H1 (cell line): ENCODE results near the gene MACROD1. TPM values are rescaled to one million over a fixed set of nuclear protein-coding genes. Genes with fewer than 3 reads are reported as not detected.

Experiments
- CTCF ChIA-PET: fragments of 300-600 bp; sonication (Branson Sonifier 250); formaldehyde crosslinking; loops from one replicate; lab custom pipeline; 2021; ENCODE audit not compliant: partially characterized antibody; lab: Charles Lee
- POLR2A ChIA-PET: fragments of 300-600 bp; sonication (Branson Sonifier 250); formaldehyde crosslinking; loops from one replicate; lab custom pipeline; 2021; ENCODE audit warnings: inconsistent platforms; ENCODE audit not compliant: partially characterized antibody; lab: Charles Lee
- DNase-seq, 2 experiments: peaks; one replicate each; pipeline versions ENCODE4 v3.0.0 to v3.0.0-alpha.2; 2010 to 2022; ENCODE audit warnings: low spot score in 2 of 2, low read depth in 1 of 2, mixed read lengths in 1 of 2
- FAIRE-seq: peaks from 2 replicates; lab custom pipeline; 2011; peaks lifted over from hg19 to GRCh38; lab: Jason Lieb, UNC
- H2AFZ ChIP-seq: 2 replicates; pipeline ENCODE4 v1.8.1; 2012; ENCODE audit warnings: low read length, inconsistent platforms
- H2AK5ac ChIP-seq: 2 replicates; pipeline ENCODE4 v1.6.1; 2013; ENCODE audit warnings: low read depth, low read length
- H2BK120ac ChIP-seq: replicated peaks from 2 replicates; pipeline ENCODE3; 2013; ENCODE audit warnings: low read depth, low read length, inconsistent platforms
- H2BK12ac ChIP-seq: 2 replicates; pipeline ENCODE4 v1.6.1; 2013; ENCODE audit warnings: low read depth, low read length
- H2BK15ac ChIP-seq: 2 replicates; pipeline ENCODE4 v1.6.1; 2013; ENCODE audit warnings: low read length
- H2BK20ac ChIP-seq: 2 replicates; pipeline ENCODE4 v1.6.1; 2013; ENCODE audit warnings: low read length
- H2BK5ac ChIP-seq: 2 replicates; pipeline ENCODE4 v1.6.1; 2013; ENCODE audit warnings: low read depth, low read length
- H3K14ac ChIP-seq: 2 replicates; pipeline ENCODE4 v1.6.1; 2013; ENCODE audit warnings: inconsistent platforms; ENCODE audit not compliant: insufficient read length
- H3K18ac ChIP-seq: 2 replicates; pipeline ENCODE4 v1.6.1; 2013; ENCODE audit warnings: low read length; ENCODE audit errors: extremely low read depth
- H3K23ac ChIP-seq: 2 replicates; pipeline ENCODE4 v1.6.1; 2013; ENCODE audit warnings: inconsistent platforms; ENCODE audit not compliant: insufficient read length
- H3K23me2 ChIP-seq: 2 replicates; pipeline ENCODE4 v1.6.1; 2013; ENCODE audit warnings: low read depth, low read length
- H3K27ac ChIP-seq: 2 replicates; pipeline ENCODE4 v1.6.1; 2011; ENCODE audit warnings: low read depth, low read length, inconsistent platforms
- H3K27me3 ChIP-seq, 4 experiments: replicated peaks in 1 of 4; 1 replicate in 1 of 4; 2 replicates in 3 of 4; pipeline versions ENCODE4 v1.6.1 to v1.8.1; 2011 to 2013; ENCODE audit warnings: low read length in 3 of 4, mild to moderate bottlenecking in 3 of 4, inconsistent platforms in 2 of 4, mixed read lengths in 2 of 4, moderate library complexity in 1 of 4; ENCODE audit not compliant: control insufficient read depth in 3 of 4, insufficient read depth in 3 of 4; ENCODE audit errors: extremely low read depth in 1 of 4
- H3K36me3 ChIP-seq, 4 experiments: 2 replicates each; pipeline versions ENCODE4 v1.6.1 to v1.8.1; 2011 to 2013; ENCODE audit warnings: mild to moderate bottlenecking in 4 of 4, low read length in 3 of 4, moderate library complexity in 2 of 4, control low read depth in 1 of 4, inconsistent platforms in 1 of 4; ENCODE audit not compliant: insufficient read depth in 4 of 4, control insufficient read depth in 2 of 4
- H3K4ac ChIP-seq: replicated peaks from 2 replicates; pipeline ENCODE3; 2013; ENCODE audit warnings: low read length, low read depth, mixed read lengths, inconsistent platforms; ENCODE audit not compliant: insufficient read length
- H3K4me1 ChIP-seq, 4 experiments: replicated peaks in 1 of 4; 1 replicate in 1 of 4; 2 replicates in 3 of 4; pipeline versions ENCODE4 v1.6.1 to v1.8.1; 2011 to 2013; ENCODE audit warnings: low read length in 3 of 4, inconsistent platforms in 2 of 4, mixed read lengths in 1 of 4; ENCODE audit not compliant: insufficient read depth in 4 of 4, control insufficient read depth in 3 of 4
- H3K4me2 ChIP-seq, 2 experiments: 2 replicates each; pipeline versions ENCODE4 v1.6.1 to v1.8.1; 2011 to 2013; ENCODE audit warnings: low read depth in 2 of 2, low read length in 2 of 2, control low read depth in 1 of 2, inconsistent platforms in 1 of 2, mild to moderate bottlenecking in 1 of 2; ENCODE audit not compliant: insufficient read depth in 1 of 2
- H3K4me3 ChIP-seq, 4 experiments: fragments of 200-600, 300-600 bp in 1 of 4; sonication (generic), shearing (Covaris generic), sonication (Bioruptor Twin) in 1 of 4; 2 replicates each; pipeline versions ENCODE4 v1.5.1 to v1.8.1; 2011 to 2016; ENCODE audit warnings: low read length in 4 of 4, low read depth in 3 of 4, control low read depth in 2 of 4, inconsistent platforms in 2 of 4, mild to moderate bottlenecking in 2 of 4, mixed read lengths in 1 of 4, moderate library complexity in 1 of 4; ENCODE audit not compliant: insufficient read depth in 2 of 4; ENCODE audit errors: extremely low read depth in 1 of 4
- H3K56ac ChIP-seq: replicated peaks from 2 replicates; pipeline ENCODE3; 2013; ENCODE audit warnings: low read depth, mild to moderate bottlenecking, mixed read lengths, low read length, inconsistent platforms; ENCODE audit not compliant: insufficient read length
- H3K79me1 ChIP-seq: 2 replicates; pipeline ENCODE4 v1.6.1; 2013; ENCODE audit warnings: low read depth, low read length, control low read depth
- H3K79me2 ChIP-seq, 2 experiments: 2 replicates each; pipeline versions ENCODE4 v1.6.1 to v1.8.1; 2012 to 2013; ENCODE audit warnings: low read length in 2 of 2, mild to moderate bottlenecking in 2 of 2, inconsistent platforms in 1 of 2; ENCODE audit not compliant: insufficient read depth in 2 of 2, control insufficient read depth in 1 of 2
- H3K9ac ChIP-seq, 4 experiments: replicated peaks in 1 of 4; 1 replicate in 1 of 4; 2 replicates in 3 of 4; pipeline versions ENCODE4 v1.6.1 to v1.8.1; 2011 to 2013; ENCODE audit warnings: low read depth in 3 of 4, low read length in 3 of 4, control low read depth in 2 of 4, mild to moderate bottlenecking in 2 of 4, moderate library complexity in 2 of 4, inconsistent platforms in 1 of 4; ENCODE audit errors: extremely low read depth in 1 of 4
- H3K9me3 ChIP-seq, 2 experiments: 2 replicates each; pipeline versions ENCODE4 v1.6.1 to v1.8.1; 2012 to 2013; ENCODE audit warnings: mild to moderate bottlenecking in 2 of 2, moderate library complexity in 2 of 2, control low read depth in 1 of 2, inconsistent platforms in 1 of 2, low read depth in 1 of 2, low read length in 1 of 2, mixed read lengths in 1 of 2; ENCODE audit not compliant: insufficient read depth in 2 of 2
- H4K20me1 ChIP-seq, 2 experiments: replicated peaks in 1 of 2; 2 replicates each; pipeline versions ENCODE3 to v1.8.1; 2011 to 2013; ENCODE audit warnings: inconsistent platforms in 2 of 2, low read length in 2 of 2, mild to moderate bottlenecking in 1 of 2; ENCODE audit not compliant: insufficient read depth in 2 of 2, control insufficient read depth in 1 of 2
- H4K5ac ChIP-seq: 2 replicates; pipeline ENCODE4 v1.6.1; 2013; ENCODE audit warnings: low read length, low read depth, mixed read lengths, inconsistent platforms; ENCODE audit not compliant: insufficient read length
- H4K8ac ChIP-seq: 2 replicates; pipeline ENCODE4 v1.8.0; 2013; ENCODE audit warnings: mild to moderate bottlenecking, moderate library complexity, low read length, inconsistent platforms; ENCODE audit not compliant: insufficient read depth; ENCODE audit errors: extremely low read depth
- H4K91ac ChIP-seq: replicated peaks from 2 replicates; pipeline ENCODE3; 2013; ENCODE audit warnings: low read length, mixed read lengths, inconsistent platforms; ENCODE audit not compliant: insufficient read length
- BRCA1 ChIP-seq: IDR thresholded peaks from 2 replicates; pipeline ENCODE4 v1.6.1; 2012; ENCODE audit warnings: low read depth, low read length, improper control_type of control experiment
- CHD1 ChIP-seq: IDR thresholded peaks from 2 replicates; pipeline ENCODE4 v1.6.1; 2012; ENCODE audit warnings: low read depth, low read length, improper control_type of control experiment
- FOSL1 ChIP-seq: IDR thresholded peaks from 2 replicates; pipeline ENCODE4 v1.6.1; 2011; ENCODE audit warnings: mild to moderate bottlenecking, low read depth, low read length, moderate library complexity; ENCODE audit not compliant: insufficient read depth
- KDM1A ChIP-seq: fragments of 200-600, 300-600 bp; sonication (generic); IDR thresholded peaks from 2 replicates; pipeline ENCODE4 v1.7.1; 2016; ENCODE audit warnings: mild to moderate bottlenecking, low read length, borderline replicate concordance
- RBBP5 ChIP-seq: IDR thresholded peaks from 2 replicates; pipeline ENCODE4 v1.7.1; 2012; ENCODE audit warnings: low read depth, mild to moderate bottlenecking, inconsistent platforms, low read length, moderate library complexity, borderline replicate concordance
- RNF2 ChIP-seq: fragments of 200-900, 300-1000 bp; sonication (generic); IDR thresholded peaks from 2 replicates; pipeline ENCODE4 v1.7.1; 2016; ENCODE audit warnings: borderline replicate concordance, low read depth, mild to moderate bottlenecking, antibody characterized with exemption, low read length; ENCODE audit not compliant: poor library complexity, severe bottlenecking; ENCODE audit errors: missing control alignments
- SAP30 ChIP-seq: fragments of 300-600 bp; sonication (generic); IDR thresholded peaks from 2 replicates; pipeline ENCODE4 v1.7.1; 2012; ENCODE audit warnings: low read length, moderate library complexity, mild to moderate bottlenecking, inconsistent platforms; ENCODE audit not compliant: insufficient read depth, insufficient replicate concordance
- SIN3A ChIP-seq, 2 experiments: IDR thresholded peaks in 1 of 2; conservative IDR thresholded peaks in 1 of 2; 2 replicates each; pipeline ENCODE4 v1.6.1; 2011 to 2012; ENCODE audit warnings: low read length in 2 of 2, improper control_type of control experiment in 1 of 2, low read depth in 1 of 2, mild to moderate bottlenecking in 1 of 2
- SIRT6 ChIP-seq: IDR thresholded peaks from one replicate; pipeline ENCODE4 v1.7.1; 2012; ENCODE audit warnings: low read length, inconsistent platforms
- SIX5 ChIP-seq: IDR thresholded peaks from 2 replicates; pipeline ENCODE4 v1.6.1; 2011; ENCODE audit warnings: mild to moderate bottlenecking, low read depth, low read length
- SP4 ChIP-seq: IDR thresholded peaks from 2 replicates; pipeline ENCODE4 v1.6.1; 2012; ENCODE audit warnings: low read length, inconsistent platforms
- SRF ChIP-seq: IDR thresholded peaks from 2 replicates; pipeline ENCODE4 v1.6.1; 2011; ENCODE audit warnings: mild to moderate bottlenecking, low read depth, low read length, moderate library complexity
- TEAD4 ChIP-seq: IDR thresholded peaks from 2 replicates; pipeline ENCODE4 v1.6.1; 2012; ENCODE audit warnings: low read depth, low read length, inconsistent platforms, mixed read lengths
- YY1 ChIP-seq: IDR thresholded peaks from 2 replicates; pipeline ENCODE4 v1.6.1; 2011; ENCODE audit warnings: low read depth, mild to moderate bottlenecking, low read length
- WGBS, 2 experiments: shearing (Covaris generic) in 1 of 2; methylation state at CpG; one replicate each; pipeline versions ENCODE4 v1.1.6 to v1.1.7; 2013 to 2015; ENCODE audit warnings: low lambda C conversion rate in 2 of 2, mixed read lengths in 2 of 2, inconsistent platforms in 1 of 2, low coverage in 1 of 2, missing lambda C conversion rate in 1 of 2; ENCODE audit not compliant: insufficient replicate concordance in 2 of 2, insufficient coverage in 1 of 2, insufficient read length in 1 of 2; ENCODE audit errors: extremely low coverage in 1 of 2, missing lambda C conversion rate in 1 of 2; 5-methylcytosine and 5-hydroxymethylcytosine counted together
- polyA plus RNA-seq, 7 experiments: library from polyadenylated mRNA; depleted of rRNA in 3 of 7; stranded (reverse) in 5 of 7; unstranded in 2 of 7; fragments of >200 nt in 5 of 7; fragments of 200-250 nt in 2 of 7; gene quantifications; 1 replicate in 5 of 7; 2 replicates in 1 of 7; 4 replicates in 1 of 7; pipeline versions ENCODE4 v1.2.1 to v1.2.3, GENCODE V29; 2011 to 2013; ENCODE audit warnings: missing spikeins in 2 of 7, mixed read lengths in 2 of 7
- total RNA-seq: library from RNA; stranded (reverse); fragmentation: NEBNext Ultra II Directional; extraction: Animal tissue kit (Norgen Biotek cat#: 25700); gene quantifications from 2 replicates; pipeline ENCODE4 v1.2.1, GENCODE V29; 2021

The MACROD1 gene
- total and polyA plus RNA-seq, 2 of the 8 experiments (the other 6 are each of a cell fraction or from before 2014, with no cell fraction given): 19.5 to 34.1 TPM

DNA sequence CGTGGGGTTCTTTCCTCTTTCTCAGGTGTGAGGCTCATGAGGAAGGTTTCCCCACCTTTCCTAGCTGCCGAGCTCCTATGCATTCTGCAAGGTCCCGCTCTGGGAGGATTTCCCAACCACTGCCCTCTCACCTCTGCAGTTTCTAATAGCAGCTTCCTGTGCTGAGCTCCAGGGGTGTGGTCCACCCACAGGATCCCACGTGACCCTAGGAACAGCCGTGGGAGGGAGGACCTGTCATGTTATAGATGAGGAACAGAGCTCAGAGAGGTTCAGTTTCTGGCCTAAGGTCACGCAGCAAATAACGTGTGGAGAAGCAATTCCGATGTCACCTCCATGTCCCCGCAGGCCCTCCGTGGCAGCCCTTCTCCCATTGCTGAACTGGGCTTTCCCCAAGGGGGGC lies 91.7 kb downstream of the MACROD1 start:
- H2BK12ac ChIP-seq: no peak overlapping the region
- no peaks in the 10 kb centered on the region for H3K23me2 ChIP-seq
- H2AFZ ChIP-seq: no peak overlapping the region
- no peak overlapping the region for H4K5ac ChIP-seq
- no peak overlapping the region for H3K14ac ChIP-seq
- no peak overlapping the region for H2BK20ac ChIP-seq
- peaks cover 6 to 18% of the 10 kb centered on the region in 2 experiments for H4K20me1 ChIP-seq
- H3K9me3 ChIP-seq: no peaks in the 10 kb centered on the region
- H3K4ac ChIP-seq: no peak overlapping the region
- H2AK5ac ChIP-seq: no peak overlapping the region
- ChIA-PET CTCF (interaction anchor here (0.9 to 3.1 kb wide), 15 partner anchors 13 to 75 kb away, joined by 3 to 8 read pairs (median 4); no protein-coding TSS in a partner anchor), POLR2A (interaction anchor here (1.6 kb wide), 1 partner anchor 27 kb away, joined by 4 read pairs; no protein-coding TSS in a partner anchor)
- H4K91ac ChIP-seq: no peak overlapping the region
- no peak overlapping the region for H2BK5ac ChIP-seq
- no peaks in the 10 kb centered on the region for H3K36me3 ChIP-seq
- no peak overlapping the region for H3K27ac ChIP-seq
- H3K79me1 ChIP-seq: no peaks in the 10 kb centered on the region
- 90% methylated on average over 9 of the region's 10 CpGs; no CpG with 5 or more reads in 1 of the 2 experiments for WGBS, 2 experiments
- no peak for DNase-seq
- H3K9ac ChIP-seq: no peak overlapping the region
- no peak overlapping the region for H4K8ac ChIP-seq
- H3K4me3 ChIP-seq: no peak overlapping the region
- no peak overlapping the region for H2BK120ac ChIP-seq
- no peaks in the 10 kb centered on the region for H3K79me2 ChIP-seq
- H3K4me1 ChIP-seq: peaks cover 0 to 5% (median 0%) of the 10 kb centered on the region in 4 experiments; a peak in 1 of 7 replicates
- peaks cover 2 to 78% (median 50%) of the 10 kb centered on the region in 4 experiments for H3K27me3 ChIP-seq
- no peak overlapping the region for H3K4me2 ChIP-seq
- no peak overlapping the region for H3K56ac ChIP-seq
- no peak for FAIRE-seq
- H3K23ac ChIP-seq: no peak overlapping the region
- no peak overlapping the region for H3K18ac ChIP-seq
- no peak overlapping the region for H2BK15ac ChIP-seq
- no peak for TF ChIP-seq CHD1
- TF ChIP-seq BRCA1: no peak
- no peak for TF ChIP-seq SAP30
- no peak for TF ChIP-seq RNF2
- TF ChIP-seq TEAD4: no peak
- no peak for TF ChIP-seq YY1
- TF ChIP-seq KDM1A: no peak
- no peak for TF ChIP-seq SIRT6
- TF ChIP-seq SIN3A (conservative IDR thresholded peaks at IDR 0.05 in 1 of 2, IDR thresholded peaks at IDR 0.05 in 1 of 2; ENCODE audit: low read depth in 1 of 2, low read length in 2 of 2): no peak
- no peak for TF ChIP-seq SP4
- TF ChIP-seq RBBP5: no peak
- no peak for TF ChIP-seq SIX5
- TF ChIP-seq SRF: no peak
- TF ChIP-seq FOSL1: no peak
